Osteocyte (in vitro differentiated cells): ENCODE data around the gene BRF1. TPM values are rescaled to one million over a fixed set of nuclear protein-coding genes. Genes with fewer than 3 reads are reported as not detected.

ENCODE experiments used
- DNase-seq: peaks from one replicate; pipeline ENCODE4 v3.0.0; 2021; ENCODE audit warnings: mixed read lengths; ENCODE audit not compliant: unreplicated experiment; ENCODE audit errors: extremely low spot score
- H3K27ac Mint-ChIP-seq: one replicate; pipeline ENCODE4 v1.8.0; 2021; ENCODE audit warnings: mild to moderate bottlenecking, mixed read lengths; ENCODE audit not compliant: unreplicated experiment
- H3K27me3 Mint-ChIP-seq: one replicate; pipeline ENCODE4 v1.8.0; 2021; ENCODE audit warnings: mixed read lengths; ENCODE audit not compliant: unreplicated experiment
- H3K36me3 Mint-ChIP-seq: one replicate; pipeline ENCODE4 v1.8.0; 2021; ENCODE audit warnings: mixed read lengths; ENCODE audit not compliant: unreplicated experiment
- H3K4me1 Mint-ChIP-seq: one replicate; pipeline ENCODE4 v1.8.0; 2021; ENCODE audit warnings: mixed read lengths; ENCODE audit not compliant: unreplicated experiment
- H3K4me3 Mint-ChIP-seq: one replicate; pipeline ENCODE4 v1.8.0; 2021; ENCODE audit warnings: mild to moderate bottlenecking, moderate library complexity, mixed read lengths; ENCODE audit not compliant: unreplicated experiment
- H3K9me3 Mint-ChIP-seq: one replicate; pipeline ENCODE4 v1.8.0; 2021; ENCODE audit warnings: mixed read lengths; ENCODE audit not compliant: unreplicated experiment
- total RNA-seq: library from RNA; stranded (reverse); gene quantifications from 2 replicates; pipeline ENCODE4 v1.2.1, GENCODE V29; 2021
- TF ChIP-seq, protein P1 (sequence below): fragments of 200-600 bp; sonication (generic); IDR thresholded peaks from 2 replicates; pipeline ENCODE4 v1.5.0; 2021; ENCODE audit warnings: antibody characterized with exemption, mild to moderate bottlenecking, moderate library complexity

Gene BRF1
- total RNA-seq, 1 donor from 2014 or later: 43.5 TPM

DNA sequence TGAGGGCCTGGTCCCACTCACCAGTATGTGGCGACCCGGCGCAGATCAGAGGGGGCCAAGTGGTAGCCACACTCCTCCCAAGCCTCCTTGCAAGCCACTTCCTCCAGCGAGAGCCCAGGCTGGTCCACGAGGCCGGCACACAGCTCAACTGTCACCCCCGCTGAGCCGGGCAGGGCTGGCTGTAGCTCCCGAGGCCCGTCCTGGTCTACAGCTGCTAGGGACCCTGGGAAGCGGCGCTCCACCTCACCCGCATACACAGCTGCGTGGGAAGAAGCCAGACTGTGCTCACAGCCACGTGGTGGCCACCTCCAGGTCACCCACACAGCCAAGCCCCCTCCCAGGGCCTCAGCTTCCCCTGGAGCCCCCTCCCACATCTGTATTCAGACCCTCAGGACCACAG is 124.3 kb downstream of the BRF1 start:
- TF ChIP-seq, protein P1, sequence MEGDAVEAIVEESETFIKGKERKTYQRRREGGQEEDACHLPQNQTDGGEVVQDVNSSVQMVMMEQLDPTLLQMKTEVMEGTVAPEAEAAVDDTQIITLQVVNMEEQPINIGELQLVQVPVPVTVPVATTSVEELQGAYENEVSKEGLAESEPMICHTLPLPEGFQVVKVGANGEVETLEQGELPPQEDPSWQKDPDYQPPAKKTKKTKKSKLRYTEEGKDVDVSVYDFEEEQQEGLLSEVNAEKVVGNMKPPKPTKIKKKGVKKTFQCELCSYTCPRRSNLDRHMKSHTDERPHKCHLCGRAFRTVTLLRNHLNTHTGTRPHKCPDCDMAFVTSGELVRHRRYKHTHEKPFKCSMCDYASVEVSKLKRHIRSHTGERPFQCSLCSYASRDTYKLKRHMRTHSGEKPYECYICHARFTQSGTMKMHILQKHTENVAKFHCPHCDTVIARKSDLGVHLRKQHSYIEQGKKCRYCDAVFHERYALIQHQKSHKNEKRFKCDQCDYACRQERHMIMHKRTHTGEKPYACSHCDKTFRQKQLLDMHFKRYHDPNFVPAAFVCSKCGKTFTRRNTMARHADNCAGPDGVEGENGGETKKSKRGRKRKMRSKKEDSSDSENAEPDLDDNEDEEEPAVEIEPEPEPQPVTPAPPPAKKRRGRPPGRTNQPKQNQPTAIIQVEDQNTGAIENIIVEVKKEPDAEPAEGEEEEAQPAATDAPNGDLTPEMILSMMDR: no peak

DNA sequence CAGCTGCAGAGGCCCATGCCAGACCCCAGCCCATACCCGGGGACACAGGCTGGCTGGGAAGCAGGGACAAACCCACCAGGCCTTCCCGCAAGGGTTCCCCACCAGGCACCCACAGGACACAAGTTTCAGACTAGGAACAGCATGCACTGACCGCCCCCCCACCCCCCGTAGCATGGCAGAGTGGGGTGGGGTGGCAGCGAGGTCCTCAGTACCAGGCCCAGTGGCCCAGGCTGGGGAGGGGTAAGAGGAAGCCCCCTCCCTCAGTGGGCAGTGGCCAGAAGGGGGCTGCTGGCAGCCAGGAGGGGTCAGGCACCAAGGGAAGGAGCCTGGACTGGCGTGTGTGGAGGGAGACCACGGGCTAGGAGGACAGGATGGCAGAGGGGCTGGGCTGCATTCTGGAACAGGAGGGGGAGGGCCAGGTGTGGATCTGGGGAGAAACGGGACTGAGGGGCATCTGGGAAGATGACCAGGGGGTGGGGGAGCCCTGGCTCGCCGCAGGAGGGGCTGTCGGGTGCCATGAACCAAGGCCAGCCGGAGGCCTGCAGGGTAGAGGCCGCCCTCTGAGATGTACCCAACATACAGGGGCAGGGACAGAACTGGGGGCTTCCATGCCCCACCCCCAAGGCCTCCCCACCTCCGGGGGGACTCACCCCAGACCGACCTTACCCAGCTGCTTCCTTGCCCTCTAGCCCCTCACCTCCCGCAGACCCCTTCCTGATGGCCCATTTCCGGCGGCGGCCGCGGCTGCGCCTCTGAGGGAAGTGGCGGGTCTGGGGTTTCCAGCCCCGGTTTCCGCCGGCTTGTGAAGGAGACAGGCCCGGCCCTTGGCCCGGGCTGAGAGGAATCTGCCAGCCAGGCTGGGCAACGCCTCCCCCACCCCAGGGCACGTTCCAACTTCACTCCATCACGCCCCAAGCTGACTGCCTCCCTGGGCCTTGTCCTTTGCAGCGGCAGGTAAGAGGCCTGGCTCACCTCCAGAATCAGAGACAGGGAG is 126.6 kb downstream of the BRF1 start:
- TF ChIP-seq, protein P1: no peak
- Mint-ChIP-seq H3K27ac (no peak overlapping the region), H3K9me3 (no peaks in the 10 kb centered on the region), H3K4me3 (no peak overlapping the region), H3K4me1 (peaks cover 12% of the 10 kb centered on the region), H3K36me3 (no peaks in the 10 kb centered on the region), H3K27me3 (peaks cover 10% of the 10 kb centered on the region)
- no peak for DNase-seq

More for the DNA sequence above, 124.3 kb downstream of the BRF1 start:
- no peaks in the 10 kb centered on the region for H3K36me3 Mint-ChIP-seq
- no peak overlapping the region for H3K4me3 Mint-ChIP-seq
- H3K27me3 Mint-ChIP-seq: no peaks in the 10 kb centered on the region
- H3K9me3 Mint-ChIP-seq: no peaks in the 10 kb centered on the region
- no peak for DNase-seq
- H3K27ac Mint-ChIP-seq: no peak overlapping the region
- peaks cover 4% of the 10 kb centered on the region for H3K4me1 Mint-ChIP-seq

DNA sequence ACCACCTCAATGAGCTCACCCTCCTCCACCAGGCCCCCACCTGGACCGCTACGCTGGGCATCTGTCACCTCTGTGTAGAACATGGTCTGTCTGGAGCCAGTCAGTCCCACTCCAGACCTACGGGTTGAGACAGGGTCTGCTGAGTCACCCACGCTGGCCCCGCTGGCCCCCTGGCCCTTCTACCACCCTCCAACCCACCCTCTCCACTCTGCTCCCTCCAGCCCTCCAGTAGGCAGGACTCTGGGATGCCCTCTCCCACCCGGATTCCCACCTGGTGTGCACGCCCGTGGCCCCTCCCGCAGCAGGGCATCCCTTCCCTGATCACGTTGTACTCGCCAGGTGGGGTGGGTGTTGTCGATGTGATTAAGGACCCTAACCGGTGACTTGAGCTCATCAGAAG is 127.7 kb downstream of the BRF1 start:
- DNase-seq: no peak
- Mint-ChIP-seq H3K27ac (no peak overlapping the region), H3K4me1 (peaks cover 13% of the 10 kb centered on the region), H3K27me3 (peaks cover 11% of the 10 kb centered on the region), H3K36me3 (no peaks in the 10 kb centered on the region), H3K4me3 (no peak overlapping the region), H3K9me3 (no peaks in the 10 kb centered on the region)
- TF ChIP-seq, protein P1: no peak

DNA sequence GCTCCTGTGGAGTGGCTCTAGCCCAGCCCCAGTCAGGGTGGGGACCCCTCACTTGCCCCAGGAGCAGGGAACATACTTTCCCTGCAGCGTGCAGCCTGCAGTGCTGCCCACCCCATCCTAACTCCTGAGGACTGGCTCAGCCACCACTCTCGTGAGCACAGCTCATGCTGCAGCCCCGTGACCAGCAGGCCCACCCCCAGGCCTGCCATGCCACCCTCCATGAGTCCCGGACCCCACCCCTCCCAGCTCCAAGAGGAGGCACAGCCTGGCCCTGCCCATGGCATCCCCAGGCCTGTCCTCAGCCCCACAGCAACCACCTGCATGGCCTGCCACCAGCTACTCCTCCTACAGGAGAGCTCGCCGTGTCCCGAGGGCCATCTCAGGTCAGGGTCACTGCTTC is 128.3 kb downstream of the BRF1 start:
- peaks cover 11% of the 10 kb centered on the region for H3K27me3 Mint-ChIP-seq

More for the DNA sequence above, 128.3 kb downstream of the BRF1 start:
- no peaks in the 10 kb centered on the region for H3K36me3 Mint-ChIP-seq
- no peak overlapping the region for H3K27ac Mint-ChIP-seq
- H3K9me3 Mint-ChIP-seq: no peaks in the 10 kb centered on the region
- TF ChIP-seq, protein P1: no peak
- no peak for DNase-seq
- peaks cover 13% of the 10 kb centered on the region for H3K4me1 Mint-ChIP-seq
- H3K4me3 Mint-ChIP-seq: no peak overlapping the region
